C4-2B (cell line): ENCODE results near the gene DCLK2.

ENCODE experiments used
- H3K27ac ChIP-seq: fragments of 450-650 bp; 2 replicates; pipeline ENCODE4 v1.5.1; 2017
- ZFX ChIP-seq: fragments of 450-650 bp; IDR thresholded peaks from 2 replicates; pipeline ENCODE4 v1.6.1; 2017
- TF ChIP-seq, protein P1 (sequence below): fragments of 450-650 bp; conservative IDR thresholded peaks from 2 replicates; pipeline ENCODE4 v1.5.1; 2017; ENCODE audit warnings: mild to moderate bottlenecking

DCLK2 gene

DNA sequence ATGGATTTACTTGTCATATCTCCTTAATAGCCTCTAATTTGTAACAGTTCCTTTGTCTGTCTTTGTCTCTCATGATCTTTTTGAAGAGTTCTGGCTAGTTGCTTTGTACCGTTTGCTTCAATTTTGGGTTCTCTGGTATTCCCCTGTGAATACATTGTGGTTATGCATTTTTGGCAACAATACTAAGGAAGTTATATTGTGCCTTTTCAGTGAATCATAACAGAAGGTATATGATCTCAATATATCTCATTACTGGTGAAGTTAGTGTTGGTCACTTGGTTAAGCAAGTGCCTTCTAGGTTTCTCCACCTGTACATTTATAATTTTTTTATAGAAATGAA is 48.6 kb downstream of the DCLK2 start:
- TF ChIP-seq, protein P1, sequence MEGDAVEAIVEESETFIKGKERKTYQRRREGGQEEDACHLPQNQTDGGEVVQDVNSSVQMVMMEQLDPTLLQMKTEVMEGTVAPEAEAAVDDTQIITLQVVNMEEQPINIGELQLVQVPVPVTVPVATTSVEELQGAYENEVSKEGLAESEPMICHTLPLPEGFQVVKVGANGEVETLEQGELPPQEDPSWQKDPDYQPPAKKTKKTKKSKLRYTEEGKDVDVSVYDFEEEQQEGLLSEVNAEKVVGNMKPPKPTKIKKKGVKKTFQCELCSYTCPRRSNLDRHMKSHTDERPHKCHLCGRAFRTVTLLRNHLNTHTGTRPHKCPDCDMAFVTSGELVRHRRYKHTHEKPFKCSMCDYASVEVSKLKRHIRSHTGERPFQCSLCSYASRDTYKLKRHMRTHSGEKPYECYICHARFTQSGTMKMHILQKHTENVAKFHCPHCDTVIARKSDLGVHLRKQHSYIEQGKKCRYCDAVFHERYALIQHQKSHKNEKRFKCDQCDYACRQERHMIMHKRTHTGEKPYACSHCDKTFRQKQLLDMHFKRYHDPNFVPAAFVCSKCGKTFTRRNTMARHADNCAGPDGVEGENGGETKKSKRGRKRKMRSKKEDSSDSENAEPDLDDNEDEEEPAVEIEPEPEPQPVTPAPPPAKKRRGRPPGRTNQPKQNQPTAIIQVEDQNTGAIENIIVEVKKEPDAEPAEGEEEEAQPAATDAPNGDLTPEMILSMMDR: no peak
- no peak for TF ChIP-seq ZFX
- no peak overlapping the region for H3K27ac ChIP-seq

DNA sequence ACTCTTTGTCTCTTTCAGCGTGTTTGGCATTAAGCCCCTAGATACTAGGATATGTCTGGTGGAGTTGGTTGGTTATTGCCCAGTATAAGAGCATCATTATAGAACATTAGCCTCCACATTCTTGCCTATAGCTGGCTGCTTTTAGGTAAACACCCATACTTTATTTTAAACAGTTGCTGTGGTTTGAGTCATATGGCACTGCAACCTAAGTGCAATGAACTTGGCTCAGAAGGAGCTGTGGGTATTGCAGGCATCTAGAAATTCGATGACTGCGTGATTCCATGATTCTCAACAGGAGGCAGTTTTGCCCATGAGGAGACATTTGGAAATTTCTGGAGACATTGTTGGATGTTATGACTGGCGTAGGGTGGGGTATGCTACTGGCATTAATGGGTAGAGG is 49.5 kb downstream of the DCLK2 start:
- TF ChIP-seq ZFX: no peak
- TF ChIP-seq, protein P1: no peak
- no peak overlapping the region for H3K27ac ChIP-seq

DNA sequence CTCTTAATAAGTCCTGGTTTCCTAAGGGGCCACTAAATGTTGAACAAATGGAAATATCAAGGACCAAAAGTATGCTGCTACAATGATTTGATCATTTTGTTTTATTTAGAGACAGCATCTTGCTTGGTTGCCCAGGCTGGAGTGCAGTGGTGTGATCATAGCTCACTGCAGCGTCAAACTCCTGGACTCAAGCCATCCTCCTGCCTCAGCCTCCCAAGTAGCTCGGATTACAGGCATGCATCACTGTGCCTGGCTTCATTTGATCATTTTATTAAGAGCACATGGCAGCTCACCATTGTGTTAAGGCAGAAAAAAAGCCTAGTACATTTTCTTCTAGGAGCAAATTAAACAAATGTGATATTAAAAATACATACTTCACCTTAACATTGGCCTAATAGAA is 52.7 kb downstream of the DCLK2 start:
- no peak overlapping the region for H3K27ac ChIP-seq
- TF ChIP-seq, protein P1: no peak
- no peak for TF ChIP-seq ZFX

DNA sequence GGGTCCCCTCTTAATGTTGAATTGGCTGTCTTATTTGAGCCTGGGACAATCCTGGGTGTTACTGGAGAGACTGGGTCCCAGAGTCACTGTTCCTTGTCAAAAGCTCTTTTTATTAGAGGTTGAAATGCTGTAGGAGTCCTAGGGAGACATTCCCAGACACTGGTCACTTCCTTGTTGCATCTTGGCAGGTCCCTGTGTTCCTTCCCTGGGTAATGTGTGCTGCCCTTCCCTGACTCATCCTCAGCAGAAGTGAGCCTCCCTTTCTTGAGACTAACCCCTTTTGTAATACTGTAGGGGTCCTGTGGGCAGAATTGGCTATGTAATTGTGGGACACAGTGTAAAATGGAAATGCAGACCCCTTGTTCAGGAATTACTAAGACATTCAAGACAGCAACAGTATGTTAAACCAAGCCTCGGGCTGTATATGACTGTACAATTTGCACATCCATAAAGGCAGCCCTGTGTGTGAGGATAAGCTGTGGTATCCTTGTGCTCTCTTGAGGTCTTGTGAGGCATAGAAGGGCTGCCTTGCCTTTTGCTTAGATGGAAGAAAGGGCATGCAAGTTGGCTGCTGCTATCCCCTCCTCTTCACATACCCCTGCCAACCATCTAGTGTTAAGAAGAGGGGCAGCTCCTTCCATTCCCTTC is 53.5 kb downstream of the DCLK2 start:
- no peak for TF ChIP-seq ZFX
- TF ChIP-seq, protein P1: no peak
- no peak overlapping the region; the same call in 1 of the 2 replicates for H3K27ac ChIP-seq

DNA sequence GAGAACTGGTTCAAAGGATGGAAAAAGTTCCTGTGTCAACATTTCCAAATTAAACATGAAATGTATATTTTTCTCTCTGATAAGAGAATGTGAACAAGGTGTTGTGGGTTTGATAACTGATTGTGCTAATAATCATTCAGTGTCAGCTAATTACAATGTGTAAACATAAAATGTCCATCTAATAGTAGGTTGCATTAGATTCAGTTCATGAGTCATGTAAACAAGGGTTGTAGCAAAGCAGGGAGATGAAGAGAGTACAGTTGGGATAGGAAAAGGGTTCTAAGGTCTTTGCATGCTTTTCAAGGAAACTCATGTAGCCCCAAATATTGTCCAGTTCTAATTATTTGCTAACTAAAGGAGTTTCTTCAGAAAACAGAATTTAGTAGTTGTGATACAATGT is 55.4 kb downstream of the DCLK2 start:
- H3K27ac ChIP-seq: no peak overlapping the region
- TF ChIP-seq, protein P1: no peak
- no peak for TF ChIP-seq ZFX

DNA sequence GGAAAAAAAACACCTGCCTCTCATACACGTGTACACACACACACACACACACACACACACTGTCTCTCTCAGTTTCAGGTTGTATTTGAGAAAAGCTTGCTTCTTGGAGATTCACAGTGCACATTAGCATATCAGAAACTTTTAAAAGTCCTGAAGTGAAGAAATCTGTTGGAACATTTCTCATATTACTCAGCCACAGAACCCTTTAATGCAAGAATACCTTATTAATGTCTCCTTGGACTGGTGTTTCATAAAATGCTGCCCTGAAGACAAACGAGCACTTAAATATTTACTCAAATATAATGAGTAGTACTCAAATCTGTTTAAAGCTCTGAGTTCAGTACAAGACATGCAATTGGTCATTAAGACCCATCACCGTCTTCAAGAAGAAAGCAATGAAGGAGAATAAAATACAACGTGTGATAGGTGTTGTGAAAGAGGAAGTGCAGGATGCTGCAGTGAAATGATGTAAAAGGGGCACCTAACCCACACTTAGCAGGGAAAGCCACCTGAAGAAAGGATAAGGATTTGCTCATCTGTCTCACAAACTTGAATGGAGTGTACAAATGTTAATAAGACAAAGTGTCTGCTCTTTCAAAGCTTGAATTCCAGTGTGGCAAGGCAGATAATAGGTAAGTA is 57.0 kb downstream of the DCLK2 start:
- no peak overlapping the region for H3K27ac ChIP-seq
- TF ChIP-seq, protein P1: no peak
- TF ChIP-seq ZFX: no peak

DNA sequence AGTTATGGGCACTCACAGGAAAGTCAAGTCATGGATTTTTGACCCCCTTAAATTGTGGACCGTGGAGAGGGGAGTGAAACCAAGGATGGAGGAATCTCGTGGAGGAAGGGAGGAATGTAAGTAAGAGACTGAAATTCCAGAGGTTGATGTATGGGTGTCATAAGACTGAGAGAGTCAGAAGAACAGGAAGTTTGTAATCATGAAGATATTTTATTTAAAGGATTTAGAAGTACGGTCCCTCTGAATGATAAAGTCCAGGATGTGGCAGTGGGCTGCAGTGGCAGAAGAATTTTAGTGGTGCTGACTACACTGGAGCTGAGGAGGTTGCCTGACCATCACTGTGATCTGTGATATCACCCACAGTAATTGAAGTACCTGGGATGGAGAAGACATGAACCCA is 57.8 kb downstream of the DCLK2 start:
- no peak overlapping the region for H3K27ac ChIP-seq
- TF ChIP-seq, protein P1: no peak
- TF ChIP-seq ZFX: no peak
